HCT116 (cell line): ENCODE data around the gene RET. TPM values are rescaled to one million over a fixed set of nuclear protein-coding genes. Genes with fewer than 3 reads are reported as not detected.
A peak's percentile ranks its signal among the peaks of the same experiment; 100 is the strongest.

ENCODE experiments used
- ATAC-seq: fragments of 200-7000 bp; cut with Tn5 transposase; 2 replicates; pipeline ENCODE4 v1.9.1; 2020; ENCODE audit warnings: mild to moderate bottlenecking, moderate library complexity
- BruUV-seq: library from RNA; stranded (reverse); fragments of 400-500 nt; replicated peaks from 2 replicates; lab custom pipeline; 2021; lab: Mats Ljungman, UMichigan
- CTCF ChIA-PET: fragments of 300-600 bp; sonication (Branson Sonifier 250); formaldehyde crosslinking; loops from one replicate; lab custom pipeline; 2021; ENCODE audit warnings: antibody characterized with exemption; lab: Charles Lee
- POLR2A ChIA-PET: fragments of 300-600, 350-600 bp; sonication (Branson Sonifier 250); formaldehyde crosslinking; loops from one replicate; lab custom pipeline; 2021; ENCODE audit warnings: antibody characterized with exemption; lab: Charles Lee
- RAD21 ChIA-PET, 2 experiments: fragments of 300-600 bp; sonication (Branson Sonifier 250); formaldehyde crosslinking; loops; one replicate each; lab custom pipeline; 2023; ENCODE audit warnings: low total read pairs in 2 of 2; ENCODE audit not compliant: uncharacterized antibody in 2 of 2, unreplicated experiment in 2 of 2, low non-redundant PET in 1 of 2; lab: Charles Lee
- DNase-seq: peaks from one replicate; pipeline ENCODE4 v3.0.0-alpha.2; 2010; ENCODE audit warnings: low read depth, low spot score
- H2AFZ ChIP-seq: fragments of 200-600 bp; shearing (Covaris generic), sonication (generic); 2 replicates; pipeline ENCODE4 v1.6.1; 2017; ENCODE audit warnings: low read depth, mixed run types, mixed read lengths, antibody characterized with exemption, low read length; ENCODE audit not compliant: poor library complexity, severe bottlenecking
- H3K27ac ChIP-seq: 2 replicates; pipeline ENCODE4 v1.5.1; 2012; ENCODE audit warnings: low read depth, low read length
- H3K27me3 ChIP-seq: fragments of 200-600 bp; sonication (generic); 2 replicates; pipeline ENCODE4 v1.6.1; 2016; ENCODE audit warnings: mixed run types, low read length, mixed read lengths; ENCODE audit not compliant: insufficient read depth
- H3K36me3 ChIP-seq, 2 experiments: fragments of 200-500 bp in 1 of 2; fragments of 200-600 bp in 1 of 2; sonication (Bioruptor generic) in 1 of 2; sonication (generic) in 1 of 2; 2 replicates each; pipeline versions ENCODE4 v1.5.1 to v1.6.1; 2014 to 2016; ENCODE audit warnings: low read length in 2 of 2, inconsistent platforms in 1 of 2, mixed read lengths in 1 of 2, mixed run types in 1 of 2; ENCODE audit not compliant: insufficient read depth in 2 of 2, control insufficient read depth in 1 of 2
- H3K4me1 ChIP-seq, 2 experiments: fragments of 200-600 bp in 1 of 2; sonication (generic) in 1 of 2; 2 replicates each; pipeline versions ENCODE4 v1.5.1 to v1.6.1; 2012 to 2017; ENCODE audit warnings: low read length in 2 of 2, inconsistent platforms in 1 of 2, mild to moderate bottlenecking in 1 of 2, mixed read lengths in 1 of 2, mixed run types in 1 of 2, moderate library complexity in 1 of 2; ENCODE audit not compliant: insufficient read depth in 2 of 2, control insufficient read depth in 1 of 2
- H3K4me2 ChIP-seq: fragments of 200-600 bp; sonication (generic); 2 replicates; pipeline ENCODE4 v1.6.1; 2017; ENCODE audit warnings: mixed run types, low read length, mixed read lengths
- H3K4me3 ChIP-seq, 2 experiments: fragments of 200-600 bp in 1 of 2; sonication (generic) in 1 of 2; replicated peaks in 1 of 2; 2 replicates each; pipeline ENCODE4 v1.5.1; 2011 to 2016; ENCODE audit warnings: low read length in 2 of 2, control low read depth in 1 of 2, low read depth in 1 of 2, mild to moderate bottlenecking in 1 of 2, mixed read lengths in 1 of 2, mixed run types in 1 of 2
- H3K79me2 ChIP-seq: fragments of 200-600 bp; sonication (generic); 2 replicates; pipeline ENCODE4 v1.6.1; 2017; ENCODE audit warnings: mild to moderate bottlenecking, mixed run types, low read length, moderate library complexity, mixed read lengths; ENCODE audit not compliant: insufficient read depth
- H3K9ac ChIP-seq: fragments of 200-600 bp; sonication (generic); 2 replicates; pipeline ENCODE4 v1.6.1; 2016; ENCODE audit warnings: low read length, mixed read lengths
- H3K9me2 ChIP-seq: fragments of 200-600 bp; sonication (generic), shearing (Covaris generic); 2 replicates; pipeline ENCODE4 v1.6.1; 2017; ENCODE audit warnings: mixed run types, mild to moderate bottlenecking, moderate library complexity; ENCODE audit not compliant: insufficient read depth
- H3K9me3 ChIP-seq, 2 experiments: fragments of 200-500 bp in 1 of 2; fragments of 200-600 bp in 1 of 2; sonication (Bioruptor generic) in 1 of 2; sonication (generic) in 1 of 2; 2 replicates each; pipeline ENCODE4 v1.6.1; 2014 to 2017; ENCODE audit warnings: low read length in 2 of 2, mixed read lengths in 2 of 2, inconsistent platforms in 1 of 2, low read depth in 1 of 2, mild to moderate bottlenecking in 1 of 2, mixed run types in 1 of 2, moderate library complexity in 1 of 2; ENCODE audit not compliant: control insufficient read depth in 1 of 2, insufficient read depth in 1 of 2
- H4K20me1 ChIP-seq: fragments of 200-600 bp; sonication (generic), shearing (Covaris generic); 2 replicates; pipeline ENCODE4 v1.6.1; 2017; ENCODE audit warnings: mixed run types, mild to moderate bottlenecking, moderate library complexity; ENCODE audit not compliant: insufficient read depth
- ELF1 ChIP-seq: IDR thresholded peaks from 2 replicates; pipeline ENCODE4 v1.6.1; 2012; ENCODE audit warnings: low read depth, borderline replicate concordance
- EZH2 ChIP-seq: fragments of 200-600 bp; sonication (generic); IDR thresholded peaks from 2 replicates; pipeline ENCODE4 v1.6.1; 2017; ENCODE audit warnings: antibody characterized with exemption, mixed run types
- EZH2phosphoT487 ChIP-seq: fragments of 200-600 bp; IDR thresholded peaks from 2 replicates; pipeline ENCODE4 v1.6.1; 2018; ENCODE audit warnings: antibody characterized with exemption, borderline replicate concordance
- POLR2AphosphoS5 ChIP-seq: IDR thresholded peaks from 2 replicates; pipeline ENCODE4 v1.6.1; 2011; ENCODE audit warnings: mild to moderate bottlenecking, low read depth, low read length, moderate library complexity
- REST ChIP-seq: IDR thresholded peaks from 2 replicates; pipeline ENCODE4 v1.6.1; 2012; ENCODE audit warnings: low read depth
- SP1 ChIP-seq: IDR thresholded peaks from 2 replicates; pipeline ENCODE4 v1.6.1; 2012; ENCODE audit warnings: low read depth
- SRF ChIP-seq: IDR thresholded peaks from 2 replicates; pipeline ENCODE4 v1.6.1; 2012; ENCODE audit warnings: low read depth
- TCF7L2 ChIP-seq: IDR thresholded peaks from 2 replicates; pipeline ENCODE4 v1.7.0; 2011; ENCODE audit warnings: borderline replicate concordance, inconsistent platforms; ENCODE audit not compliant: insufficient read depth, insufficient read length; ENCODE audit errors: extremely low read depth
- ZBTB33 ChIP-seq: IDR thresholded peaks from 2 replicates; pipeline ENCODE4 v1.6.1; 2011; ENCODE audit warnings: mild to moderate bottlenecking, low read length, moderate library complexity; ENCODE audit not compliant: insufficient replicate concordance; ENCODE audit errors: extremely low read depth
- intact Hi-C: fragments of 100-400 bp; cut with micrococcal nuclease; formaldehyde crosslinking; loops from 2 replicates; pipeline ENCODE4 v1.10.0; 2022
- total RNA-seq: library from RNA; stranded (reverse); gene quantifications from one replicate; pipeline ENCODE4 v1.2.1, GENCODE V29; 2021; ENCODE audit not compliant: unreplicated experiment

The RET gene
- total RNA-seq, 1 experiment from 2014 or later, result 5.9 TPM

- TF ChIP-seq EZH2phosphoT487 (no peak), SP1 (no peak), POLR2AphosphoS5 (no peak), ELF1 (no peak)
- TF ChIP-seq, all 23 proteins: peak for 0
Observed at GRCh38 chr10:43136432-43136831, 59.6 kb downstream of the RET start (continued).

- no peaks in the 10 kb centered on the region for H3K9me2 ChIP-seq
- peaks cover 3 to 16% of the 10 kb centered on the region in 2 experiments; a peak in 3 of 4 replicates for H3K4me1 ChIP-seq
- intact Hi-C loops, result no loop called here
- H3K36me3 ChIP-seq, result no peaks in the 10 kb centered on the region
- TF ChIP-seq ELF1 (no peak), EZH2 (no peak), POLR2AphosphoS5 (no peak), REST (no peak), SRF (no peak), ZBTB33 (no peak), TCF7L2 (no peak)
- TF ChIP-seq, all 23 proteins: peak for 0
- no peak for ATAC-seq
- Histone ChIP-seq H3K9me3 (no peaks in the 10 kb centered on the region), H2AFZ (no peak overlapping the region), H3K9ac (peak overlapping the region; percentile 70), H3K27ac (peak overlapping the region; percentile 89), H3K27me3 (no peaks in the 10 kb centered on the region), H3K4me2 (peak overlapping the region; percentile 94), H4K20me1 (no peaks in the 10 kb centered on the region), H3K79me2 (peaks cover 30% of the 10 kb centered on the region), H3K4me3 (peak overlapping the region; percentile 69 to 96)
- ChIA-PET POLR2A (no interaction called here), CTCF (no interaction called here), RAD21 (interaction anchor here in 1 of 2 experiments (0.9 kb wide), 1 partner anchor 273 kb away, joined by 3 read pairs; no protein-coding TSS in a partner anchor)
- BruUV-seq, result no TSS peak
- no peak for DNase-seq
Observed at GRCh38 chr10:43136995-43137716, 60.3 kb downstream of the RET start.
